Epidermal melanocyte (primary cell): ENCODE measurements around the gene SAMD11.

Experiments used
- DNase-seq: peaks from one replicate; pipeline ENCODE4 v3.0.0; 2011; ENCODE audit warnings: low spot score; ENCODE audit not compliant: insufficient read length

The SAMD11 gene

GRCh38 chr1:993379-993995, 69.8 kb downstream of the SAMD11 start:
- no peak for DNase-seq
